ENCODE measurements around the gene MANBA.
A peak's percentile ranks its signal among the peaks of the same experiment; 100 is the strongest.

The MANBA gene

DNA sequence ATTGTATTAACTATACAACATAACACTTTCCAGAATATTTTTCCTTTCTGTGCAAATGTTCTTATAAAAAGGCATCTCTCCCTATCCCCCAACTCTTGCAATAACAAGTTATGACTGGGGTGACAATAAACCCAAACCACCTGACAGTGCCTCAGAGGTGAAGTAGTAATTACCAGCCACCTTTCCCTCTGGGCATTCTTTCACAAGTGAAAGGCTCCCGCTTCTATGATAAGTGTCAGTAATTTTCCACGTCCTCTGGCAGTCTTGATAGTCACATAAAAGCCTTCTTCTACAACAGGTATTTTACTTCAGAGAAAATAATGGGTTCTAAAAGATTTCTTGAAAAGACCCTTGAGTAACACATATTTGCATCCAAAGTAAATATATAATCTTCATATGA lies 82.7 kb downstream of the MANBA start:
- no peak for DNase-seq (ENCODE audit: low read depth in 3 of 3)

DNA sequence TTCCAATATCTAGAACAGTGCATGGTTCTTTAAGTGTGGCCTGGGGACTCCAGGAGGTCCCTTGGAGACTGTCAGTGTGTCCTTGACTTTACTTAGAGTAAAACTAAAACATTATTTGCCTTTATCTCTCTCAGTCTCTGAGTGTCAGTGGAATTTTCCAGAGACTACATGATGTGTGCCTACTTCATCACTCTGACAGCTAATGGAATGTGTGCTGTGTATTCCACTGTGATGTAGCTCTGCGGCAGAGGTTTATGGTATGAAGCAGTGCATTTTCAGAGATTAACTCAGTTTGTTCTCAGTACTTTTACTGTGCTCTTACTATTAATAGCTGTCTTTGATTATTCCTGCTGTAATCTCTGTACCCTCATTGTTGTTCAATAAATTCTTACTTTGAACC lies 85.6 kb downstream of the MANBA start:
- DNase-seq (ENCODE audit: low read depth in 3 of 3), result no peak

DNA sequence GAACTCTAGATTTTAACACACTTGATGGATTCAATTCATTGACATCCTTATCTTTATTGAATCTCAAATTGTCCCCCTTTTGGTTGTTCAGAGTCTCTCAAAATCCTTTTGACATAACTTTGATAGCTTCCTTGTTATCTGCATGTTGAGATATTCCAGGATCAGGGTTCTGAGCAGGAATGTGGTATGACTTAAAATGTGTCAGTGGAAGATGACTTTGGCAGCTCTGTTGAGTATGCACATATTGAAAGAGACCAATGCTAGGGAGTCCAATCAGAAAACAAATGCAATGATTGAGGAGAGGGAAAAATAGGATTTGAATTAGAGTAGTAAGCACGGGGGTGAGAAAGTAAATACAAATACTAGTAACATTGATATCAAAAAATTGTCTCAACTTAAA lies 93.8 kb downstream of the MANBA start:
- DNase-seq (ENCODE audit: low read depth in 3 of 3), result no peak

DNA sequence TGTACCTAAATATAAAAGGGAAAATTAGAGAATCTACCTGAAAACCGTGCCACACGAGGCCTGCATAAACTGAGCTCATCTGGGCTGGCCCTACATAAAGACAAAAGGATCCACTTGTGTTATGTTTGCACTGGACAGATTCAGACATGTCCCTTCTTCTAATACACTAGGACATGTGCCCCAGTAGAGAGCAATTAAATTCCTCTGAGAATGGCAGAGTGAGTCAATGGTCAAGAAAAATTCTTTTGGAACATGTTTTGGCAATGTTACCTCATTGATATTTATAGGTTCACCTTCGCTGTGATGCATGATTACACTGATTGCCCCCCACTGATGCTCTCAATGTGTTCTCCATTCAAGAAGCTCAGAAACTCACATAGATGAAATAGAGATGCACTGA lies 95.2 kb downstream of the MANBA start:
- DNase-seq (ENCODE audit: low read depth in 3 of 3), result no peak

DNA sequence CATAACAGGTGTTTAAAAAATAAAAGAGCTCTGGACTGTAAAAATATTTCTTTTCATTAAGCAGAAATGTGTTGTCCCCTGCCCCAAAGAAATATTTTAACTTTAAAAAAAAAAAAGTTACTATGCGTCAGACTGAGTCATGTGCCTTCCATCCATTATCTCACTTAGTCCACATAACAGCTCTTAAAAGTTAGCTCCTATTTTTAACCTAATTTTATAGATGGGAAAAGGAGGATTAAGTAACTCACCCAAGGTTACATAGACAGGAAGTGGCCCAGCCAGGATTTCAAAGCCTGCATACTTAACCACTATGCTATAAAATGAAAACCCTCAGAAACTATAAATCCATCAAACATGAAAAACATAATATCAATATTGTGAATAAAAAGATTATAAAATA lies 97.7 kb downstream of the MANBA start:
- DNase-seq (ENCODE audit: low read depth in 3 of 3), result no peak

DNA sequence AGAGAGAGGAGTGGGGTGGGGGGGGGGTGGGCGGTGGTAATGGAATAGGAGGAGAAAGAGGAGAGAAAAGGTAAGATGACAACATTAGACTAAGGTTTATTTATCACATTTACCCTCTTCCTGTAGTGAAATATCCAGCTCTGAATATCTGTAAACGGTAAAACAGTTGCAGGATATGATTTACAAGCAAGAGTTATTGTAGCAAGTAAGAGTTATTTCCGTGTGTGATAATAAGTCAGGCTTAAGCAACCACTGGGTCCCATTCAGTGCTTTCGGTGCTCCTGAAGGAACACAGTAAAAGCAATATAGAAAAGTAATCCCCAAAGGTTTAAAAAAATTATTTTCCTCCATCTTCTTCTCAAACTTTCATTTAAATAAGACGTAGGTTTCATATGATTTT lies 103.6 kb downstream of the MANBA start:
- DNase-seq (ENCODE audit: low read depth in 3 of 3), result no peak

DNA sequence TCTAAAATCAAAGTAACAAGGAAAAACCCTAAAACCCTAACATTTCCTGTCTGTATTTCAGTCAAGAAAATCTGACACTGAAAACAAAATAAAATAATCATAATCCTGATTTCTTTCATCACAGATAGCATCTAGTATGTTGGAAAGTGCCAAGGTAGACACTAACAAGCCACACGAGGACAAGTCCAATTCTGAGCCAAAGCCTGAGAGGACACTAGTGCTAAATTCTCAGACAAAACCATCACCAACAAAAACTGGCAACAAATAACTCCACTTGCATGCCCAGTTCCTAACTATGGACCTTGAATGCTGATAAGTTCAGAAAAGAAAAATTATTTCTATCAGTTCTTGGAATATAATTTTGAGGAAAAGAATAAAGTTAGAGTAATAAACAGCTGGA lies 113.7 kb downstream of the MANBA start:
- no peak for DNase-seq (ENCODE audit: low read depth in 3 of 3)

DNA sequence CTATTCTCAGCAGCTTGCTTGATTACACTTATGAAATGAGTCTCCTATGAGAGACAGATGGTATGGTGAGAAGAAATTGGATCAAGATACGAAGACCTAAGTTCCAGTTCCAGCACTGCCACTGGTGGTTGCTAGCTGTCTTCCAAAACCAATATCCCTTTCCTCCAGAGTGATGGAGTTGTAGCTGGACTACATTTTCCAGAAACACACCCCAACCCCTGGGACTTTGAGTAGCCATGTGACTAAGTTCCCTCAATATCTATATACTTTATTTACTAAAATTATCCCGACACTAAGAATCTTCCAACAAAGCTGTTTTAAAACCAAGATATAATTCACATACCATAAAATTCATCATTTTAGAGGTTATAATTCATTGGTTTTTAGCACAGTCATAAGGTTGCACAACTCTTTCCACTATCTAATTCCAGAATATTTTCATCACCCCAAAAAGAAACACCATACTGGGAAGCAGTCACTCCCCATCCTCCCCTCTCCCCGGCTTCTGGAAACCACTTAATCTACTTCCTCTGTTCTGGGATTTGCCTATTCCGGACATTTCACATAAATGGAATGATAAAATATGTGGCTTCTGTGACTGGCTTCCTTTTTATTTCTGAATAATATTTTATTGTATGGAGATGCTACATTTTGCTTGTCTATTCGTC lies 118.0 kb downstream of the MANBA start:
- no peak for DNase-seq (ENCODE audit: low read depth in 3 of 3)

DNA sequence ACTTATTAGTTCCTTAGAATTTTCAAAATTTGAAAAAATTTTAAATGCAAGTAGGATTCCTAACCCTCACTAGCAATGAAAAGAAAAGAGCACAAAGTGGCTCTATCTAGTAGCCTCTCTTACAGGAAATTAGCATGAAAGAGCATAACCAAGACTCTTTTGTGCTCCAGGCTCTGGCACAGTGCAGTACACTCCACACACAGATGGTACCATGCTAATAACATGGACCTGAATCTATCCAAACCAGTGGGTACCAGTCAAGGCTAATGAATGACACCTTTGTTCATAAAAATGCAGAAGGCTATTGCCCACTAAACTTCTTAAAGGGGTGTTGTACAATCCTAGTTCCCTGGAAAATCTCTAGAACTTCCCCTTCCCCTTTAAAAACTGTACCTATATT lies 119.0 kb downstream of the MANBA start:
- no peak for DNase-seq (ENCODE audit: low read depth in 3 of 3)

DNA sequence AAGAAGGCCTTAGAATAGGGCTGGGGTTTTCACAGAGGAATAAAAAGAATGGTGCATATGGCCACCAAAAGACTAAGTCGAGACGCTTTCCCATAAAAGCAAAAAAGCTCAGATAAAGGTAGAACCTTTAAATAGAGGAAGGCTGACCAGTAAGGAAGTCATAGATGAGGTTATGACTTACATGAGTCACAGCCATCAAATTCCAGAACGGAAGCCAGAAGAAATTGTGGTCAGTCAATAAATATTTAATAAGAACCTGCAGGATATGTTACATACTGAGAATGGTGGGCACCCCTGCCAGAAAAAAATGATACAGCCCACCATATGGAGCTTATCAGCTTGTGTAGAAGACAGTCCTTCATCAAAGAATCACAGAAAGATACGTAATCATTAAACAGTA lies 120.1 kb downstream of the MANBA start:
- DNase-seq (ENCODE audit: low read depth in 3 of 3), result no peak

DNA sequence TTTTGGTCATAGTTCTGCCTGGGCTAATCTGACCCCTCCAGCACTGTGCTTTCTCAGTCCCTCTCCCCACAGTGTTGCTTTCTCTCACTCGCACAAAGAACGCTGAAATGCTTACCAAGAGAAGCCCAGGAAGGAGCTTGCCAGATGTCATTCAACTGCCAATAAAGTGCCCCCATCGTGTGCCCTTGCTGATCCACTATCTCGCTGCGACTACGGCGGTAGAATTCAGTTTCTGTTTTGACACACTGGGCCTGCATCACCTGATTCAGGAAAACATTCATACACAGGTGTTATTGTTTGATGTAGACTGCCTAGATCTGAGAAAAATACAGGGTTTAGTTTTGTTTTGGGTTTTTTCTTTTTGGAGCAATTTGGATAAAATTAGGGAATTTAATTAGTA lies 121.2 kb downstream of the MANBA start:
- DNase-seq (ENCODE audit: low read depth in 3 of 3), result no peak

DNA sequence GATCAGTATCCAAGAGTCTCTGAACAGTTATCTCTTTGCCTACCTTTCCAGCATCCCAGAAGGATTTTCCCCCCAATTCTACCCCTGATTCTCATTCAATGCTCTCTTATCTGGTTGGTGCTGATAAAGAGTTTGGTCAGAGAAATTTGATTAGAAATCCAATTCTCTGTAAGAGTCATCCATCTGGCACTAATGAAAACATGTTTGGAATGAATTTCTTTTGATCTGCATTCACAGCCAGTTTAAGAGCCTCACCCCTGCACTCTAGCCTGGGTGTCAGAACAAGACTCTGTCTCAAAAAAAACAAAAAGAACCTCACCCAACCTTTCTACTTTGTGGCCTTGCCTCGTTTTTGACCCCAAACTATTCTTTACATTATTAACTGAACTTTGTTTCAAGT lies 122.1 kb downstream of the MANBA start:
- no peak for DNase-seq (ENCODE audit: low read depth in 3 of 3)

DNA sequence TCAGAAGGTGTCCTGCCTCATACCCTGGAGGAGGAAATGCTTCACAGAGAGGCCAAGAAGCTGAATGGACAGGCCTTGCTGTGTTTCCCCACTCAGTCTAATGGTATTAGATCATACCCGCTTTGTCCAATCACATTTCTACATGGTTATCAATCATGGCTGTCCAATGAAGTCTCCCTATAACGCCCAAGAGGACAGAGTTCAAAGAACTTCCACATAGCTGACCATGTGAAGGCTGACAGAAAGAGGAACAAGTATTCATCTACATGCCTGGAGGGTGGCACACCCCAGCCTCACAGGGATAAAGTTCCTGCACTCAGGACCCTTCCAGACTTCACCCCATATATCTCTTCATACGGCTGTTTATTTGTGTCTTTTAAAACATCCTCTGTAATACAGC lies 123.4 kb downstream of the MANBA start:
- no peak for DNase-seq (ENCODE audit: low read depth in 3 of 3)

DNA sequence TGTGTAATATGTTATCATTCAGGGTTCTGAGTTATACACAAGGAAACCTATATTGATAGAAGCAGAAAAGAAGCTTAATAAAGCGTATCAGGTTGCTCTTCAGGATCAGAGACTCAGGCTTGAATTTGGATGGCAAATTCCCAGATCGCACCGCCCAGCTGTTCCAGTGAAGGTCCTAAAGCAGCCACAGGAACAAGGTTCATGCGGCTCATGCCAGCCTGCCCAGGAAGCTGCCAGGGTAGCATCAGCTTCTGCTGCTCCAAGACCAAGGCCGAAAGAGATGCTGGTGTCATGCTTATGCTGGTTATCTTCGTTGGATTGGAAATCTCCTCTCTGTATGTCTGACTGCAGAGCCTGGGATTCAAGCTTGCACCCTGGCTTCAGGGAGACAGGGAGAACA lies 127.7 kb downstream of the MANBA start:
- DNase-seq (ENCODE audit: low read depth in 3 of 3), result no peak

DNA sequence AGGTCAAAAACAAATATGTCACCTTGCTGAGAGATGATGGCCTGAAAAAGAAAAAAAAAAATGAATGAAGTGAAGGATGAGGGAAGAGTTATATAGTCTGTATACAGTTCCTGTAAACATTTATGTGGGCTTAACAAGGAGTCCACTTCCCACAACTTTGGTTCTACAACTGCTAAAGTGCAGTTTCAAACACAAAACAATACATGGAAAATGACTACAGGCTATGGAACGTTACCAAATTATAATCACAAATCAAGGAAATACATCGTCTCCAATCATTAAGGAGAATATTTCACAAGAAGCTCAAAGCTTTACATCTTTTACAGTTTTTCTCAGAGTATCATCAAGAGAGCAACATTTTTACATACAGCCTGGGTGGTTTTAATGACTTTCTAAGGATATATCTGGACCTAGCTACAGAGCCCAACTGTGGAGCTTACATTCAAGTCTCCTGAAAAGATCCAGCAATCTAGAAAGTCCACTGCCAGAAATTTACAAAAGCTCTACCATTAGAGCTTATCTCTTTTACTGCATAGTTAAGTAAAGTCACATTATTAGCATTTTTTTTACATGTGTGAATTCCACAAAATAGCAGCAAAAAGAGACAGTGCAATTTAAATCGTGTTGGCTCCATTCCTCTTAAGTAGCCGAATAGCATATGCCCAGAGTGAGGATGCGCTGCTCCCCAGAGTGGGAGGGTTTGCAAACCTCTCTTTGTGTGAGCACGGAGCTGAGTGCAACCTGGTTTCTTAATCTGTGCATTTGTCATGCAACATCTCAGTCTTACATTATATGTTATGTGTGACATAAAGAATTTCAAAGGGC lies 128.3 kb downstream of the MANBA start:
- no peak for DNase-seq (ENCODE audit: low read depth in 3 of 3)

DNA sequence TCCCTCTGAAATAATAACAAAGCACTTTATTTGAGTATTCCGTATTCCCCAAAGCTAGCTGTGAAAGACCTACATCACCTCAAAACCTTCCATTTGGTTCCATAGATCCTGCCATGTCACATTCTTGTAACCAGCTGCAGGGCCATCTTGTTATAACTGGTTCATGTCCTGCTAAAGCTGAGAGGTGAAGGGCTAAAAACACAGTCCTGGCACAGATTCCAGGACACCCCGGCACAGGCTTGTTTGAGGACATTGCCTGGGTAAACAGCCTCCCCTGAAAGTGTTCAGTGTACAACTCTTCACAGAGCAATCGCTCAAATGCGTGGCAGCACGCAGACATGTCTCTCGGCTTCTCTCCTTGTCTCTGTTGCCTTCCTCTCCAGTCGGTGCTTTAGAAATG lies 129.2 kb downstream of the MANBA start:
- DNase-seq (ENCODE audit: low read depth in 3 of 3), result no peak

DNA sequence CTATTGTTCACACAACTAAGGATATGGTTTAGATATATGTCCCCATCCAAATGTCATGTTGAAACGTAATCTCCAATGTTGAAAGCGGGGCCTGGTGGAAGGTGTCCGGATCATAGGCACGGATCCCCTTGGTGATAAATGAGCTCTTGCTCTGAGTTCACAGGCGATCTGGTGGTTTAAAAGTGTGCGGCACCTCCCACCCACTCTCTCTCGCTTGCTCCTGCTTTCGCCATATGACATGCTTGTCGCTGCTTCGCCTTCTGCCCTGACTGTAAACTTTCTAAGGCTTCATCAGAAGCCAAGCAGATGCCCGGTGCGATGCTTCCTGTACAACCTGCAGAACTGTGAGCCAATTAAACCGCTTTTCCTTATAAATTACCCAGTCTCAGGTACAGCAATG lies 131.1 kb downstream of the MANBA start:
- no peak for DNase-seq (ENCODE audit: low read depth in 3 of 3)

DNA sequence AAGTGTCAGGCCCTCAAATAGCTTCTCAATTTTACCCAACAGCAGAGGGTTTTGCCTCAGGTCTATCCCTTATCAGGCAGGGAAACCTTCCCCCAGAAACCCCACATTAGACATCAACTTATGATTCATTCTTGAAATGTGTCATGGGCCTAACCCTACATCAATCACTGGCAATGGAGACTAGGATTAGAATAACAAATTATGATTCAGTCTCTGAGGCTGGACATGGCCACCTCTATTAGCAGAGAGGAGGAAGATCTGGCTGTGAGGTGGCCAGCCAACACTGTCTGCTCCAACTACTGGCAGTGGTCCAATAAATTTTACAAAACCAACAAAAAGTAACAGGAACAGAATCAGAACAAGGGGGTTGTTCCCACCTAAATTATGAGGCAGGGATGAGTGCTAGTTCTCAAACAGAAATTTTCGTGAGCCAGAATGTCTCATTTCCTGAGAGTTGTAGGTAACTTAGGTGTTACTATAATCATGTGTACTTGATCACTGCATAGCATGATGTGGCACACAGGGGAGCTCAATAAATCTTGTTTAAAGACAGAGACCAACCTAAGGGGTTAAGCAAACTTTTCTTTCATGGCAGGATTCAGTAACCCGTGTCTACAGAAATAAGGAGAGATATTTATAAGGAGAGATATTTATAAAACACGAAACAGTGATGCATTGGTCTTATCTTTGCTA lies 132.8 kb downstream of the MANBA start:
- DNase-seq (ENCODE audit: low read depth in 3 of 3), result no peak

DNA sequence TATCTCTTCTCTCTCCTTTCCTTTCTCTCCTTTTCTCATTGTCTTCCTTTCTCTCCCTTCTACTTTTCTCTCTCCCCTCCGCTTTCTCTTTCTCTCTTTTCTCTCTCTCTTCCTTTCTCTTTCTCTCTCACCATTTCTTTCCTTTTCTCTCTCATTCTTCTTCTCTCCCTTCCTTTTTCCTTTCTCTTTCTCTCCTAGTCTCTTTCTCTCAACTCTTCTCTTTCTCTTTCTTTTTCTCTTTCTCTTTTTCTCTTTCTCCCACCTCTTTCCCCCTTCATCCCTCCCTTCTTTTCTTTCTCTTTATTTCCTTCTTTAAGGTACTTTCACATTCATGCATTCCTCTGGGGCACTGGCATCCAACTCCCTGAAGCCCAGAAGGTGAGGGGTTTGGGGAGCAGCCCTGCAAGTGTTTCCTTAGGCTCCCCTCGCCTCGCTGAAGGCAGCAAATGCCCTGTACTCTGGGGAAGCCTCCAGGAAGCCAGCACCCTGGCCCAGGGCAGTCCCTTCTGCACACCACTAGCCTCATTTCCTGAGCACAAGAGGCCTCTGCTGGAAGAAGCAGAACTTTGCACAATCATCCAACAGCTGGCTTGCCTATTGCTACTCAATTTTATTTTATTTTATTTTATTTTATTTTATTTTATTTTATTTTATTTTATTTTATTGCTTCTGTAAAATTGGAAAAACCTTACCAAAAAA lies 135.4 kb downstream of the MANBA start:
- peak in 1 of 3 donors; percentile 36 for DNase-seq (ENCODE audit: low read depth in 3 of 3)

DNA sequence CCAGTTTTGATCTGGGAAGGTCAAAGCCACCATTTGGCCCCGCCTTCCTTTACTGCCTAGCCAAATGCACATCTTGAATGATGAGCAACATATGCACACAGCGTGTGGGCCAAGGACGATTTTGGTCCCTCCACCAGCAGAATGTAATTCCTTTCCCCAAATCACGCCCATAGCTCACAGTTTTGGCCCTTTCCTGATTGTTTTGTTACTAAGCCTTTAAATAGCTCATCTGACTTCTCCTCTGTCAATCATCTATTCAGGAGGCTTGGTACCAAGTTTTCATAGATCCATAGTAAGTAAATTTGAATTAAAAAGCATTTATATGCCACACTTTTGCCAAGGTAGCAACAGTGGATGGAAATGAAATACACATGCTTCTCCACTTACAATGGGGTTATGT lies 136.3 kb downstream of the MANBA start:
- no peak for DNase-seq (ENCODE audit: low read depth in 3 of 3)

DNA sequence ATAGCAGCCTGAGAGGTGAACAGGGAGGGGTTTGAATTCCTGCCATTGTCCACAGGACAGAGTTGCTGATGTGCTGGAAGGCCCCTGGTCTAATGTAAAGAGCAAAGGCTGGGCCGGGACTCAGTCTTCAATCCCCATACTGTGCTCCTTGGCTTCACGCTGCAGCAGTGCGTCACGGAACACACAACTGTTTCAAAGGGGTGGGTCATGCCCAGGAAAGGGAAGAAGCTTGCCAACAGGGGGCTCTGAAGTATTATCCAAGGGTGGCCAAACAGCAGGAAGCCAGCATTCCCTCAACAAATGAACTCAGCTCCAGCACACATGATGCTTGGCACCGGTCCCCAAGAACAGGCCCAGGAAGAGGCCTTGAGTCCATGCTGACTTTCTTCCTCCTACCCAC lies 137.1 kb downstream of the MANBA start:
- no peak for DNase-seq (ENCODE audit: low read depth in 3 of 3)

DNA sequence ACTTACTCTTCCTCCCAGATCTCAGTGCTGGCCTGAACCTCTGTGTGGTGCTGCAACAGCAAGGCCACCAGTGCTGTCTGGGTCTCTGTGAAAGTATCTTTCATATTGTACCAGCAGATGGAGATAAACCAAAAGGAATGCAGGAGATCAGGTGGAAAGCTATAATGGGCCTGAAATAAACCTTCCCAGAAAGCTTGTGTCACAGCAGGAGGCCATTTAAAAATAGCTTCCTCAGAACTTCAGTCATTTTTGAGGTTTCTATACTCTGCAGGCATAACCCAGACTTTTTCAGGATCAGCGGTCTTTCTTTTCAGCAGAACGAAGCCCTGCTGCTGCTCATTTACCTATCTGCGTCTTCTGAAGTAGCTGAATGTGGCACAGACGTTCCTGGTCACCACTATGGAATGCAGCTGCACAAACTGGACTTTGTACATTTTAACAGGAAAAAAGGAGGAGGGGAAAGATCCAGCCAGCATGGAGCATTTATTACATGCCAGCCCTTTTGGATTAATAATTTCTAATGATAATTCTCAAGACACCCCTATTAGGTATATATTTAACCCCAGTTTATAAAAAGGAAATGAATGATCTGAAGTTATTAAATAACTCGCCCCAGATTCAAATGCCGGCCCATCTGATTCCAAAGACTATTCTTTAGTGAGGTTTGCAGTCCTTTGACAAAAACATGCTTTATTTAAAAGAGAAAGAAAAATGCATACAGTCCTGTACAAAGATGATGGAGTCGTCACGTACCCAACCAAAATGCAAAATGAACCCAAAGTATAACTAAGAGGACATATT lies 139.9 kb downstream of the MANBA start:
- no peak for DNase-seq (ENCODE audit: low read depth in 3 of 3)

Measured in stimulated activated CD4-positive, alpha-beta T cell treated with anti-CD3 and anti-CD28 coated beads, TNF-alpha, amount 100 ng/mL, for 48 hours (primary cell).